Astrocyte of the spinal cord (primary cell): Measurements from ENCODE around the gene ARG2.

Experiments
- DNase-seq: peaks from one replicate; pipeline ENCODE4 v3.0.0; 2011; ENCODE audit warnings: low read depth, low spot score
- H3K4me3 ChIP-seq: 2 replicates; pipeline ENCODE4 v1.5.1; 2011; ENCODE audit warnings: low read depth, mild to moderate bottlenecking, low read length, moderate library complexity
- in situ Hi-C: cut with HindIII; loops from 2 replicates; pipeline ENCODE4 v1.10.0; 2017; ENCODE audit warnings: low sequenced_read_pairs
- TF ChIP-seq, protein P1 (sequence below): IDR thresholded peaks from 2 replicates; pipeline ENCODE4 v1.5.1; 2012; ENCODE audit warnings: low read depth, mild to moderate bottlenecking, low read length, inconsistent platforms

Gene ARG2

GRCh38 chr14:67619446-67620216, at the start of gene ARG2:
Gene ARG2, plus strand, starts transcription at chr14:67619920. Its CDS starts 58 bp downstream, at chr14:67619978.
- in situ Hi-C loops: no loop called here

DNA sequence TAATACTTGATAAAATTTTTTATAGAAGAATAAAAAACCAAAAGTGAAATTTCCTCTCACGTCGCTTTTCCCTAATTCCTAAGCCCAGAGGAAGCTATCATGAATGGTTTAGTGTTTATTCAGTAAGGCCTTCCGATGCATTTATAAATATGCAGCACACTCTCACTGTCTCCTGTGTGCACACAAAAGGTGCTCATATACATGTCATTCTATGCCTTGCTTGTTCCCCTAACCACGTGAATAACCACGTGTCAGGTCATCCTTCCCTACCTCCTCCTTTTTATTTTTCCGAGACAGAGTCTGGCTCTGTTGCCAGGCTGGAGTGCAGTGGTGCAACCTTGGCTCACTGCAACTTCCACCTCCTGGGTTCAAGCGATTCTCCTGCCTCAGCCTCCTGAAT, 49.3 kb upstream of the ARG2 start:
- H3K4me3 ChIP-seq: no peak overlapping the region
- in situ Hi-C loops: no loop called here
- TF ChIP-seq, protein P1, sequence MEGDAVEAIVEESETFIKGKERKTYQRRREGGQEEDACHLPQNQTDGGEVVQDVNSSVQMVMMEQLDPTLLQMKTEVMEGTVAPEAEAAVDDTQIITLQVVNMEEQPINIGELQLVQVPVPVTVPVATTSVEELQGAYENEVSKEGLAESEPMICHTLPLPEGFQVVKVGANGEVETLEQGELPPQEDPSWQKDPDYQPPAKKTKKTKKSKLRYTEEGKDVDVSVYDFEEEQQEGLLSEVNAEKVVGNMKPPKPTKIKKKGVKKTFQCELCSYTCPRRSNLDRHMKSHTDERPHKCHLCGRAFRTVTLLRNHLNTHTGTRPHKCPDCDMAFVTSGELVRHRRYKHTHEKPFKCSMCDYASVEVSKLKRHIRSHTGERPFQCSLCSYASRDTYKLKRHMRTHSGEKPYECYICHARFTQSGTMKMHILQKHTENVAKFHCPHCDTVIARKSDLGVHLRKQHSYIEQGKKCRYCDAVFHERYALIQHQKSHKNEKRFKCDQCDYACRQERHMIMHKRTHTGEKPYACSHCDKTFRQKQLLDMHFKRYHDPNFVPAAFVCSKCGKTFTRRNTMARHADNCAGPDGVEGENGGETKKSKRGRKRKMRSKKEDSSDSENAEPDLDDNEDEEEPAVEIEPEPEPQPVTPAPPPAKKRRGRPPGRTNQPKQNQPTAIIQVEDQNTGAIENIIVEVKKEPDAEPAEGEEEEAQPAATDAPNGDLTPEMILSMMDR: no peak
- DNase-seq: no peak

More at GRCh38 chr14:67619446-67620216, at the start of gene ARG2:
- TF ChIP-seq, protein P1: no peak
- peak; percentile 90 for DNase-seq
- peak within 1 kb of the TSS; percentile 72 for H3K4me3 ChIP-seq

- H3K4me3 ChIP-seq: no peak overlapping the region
- TF ChIP-seq, protein P1: peak; percentile 98
- peak; percentile 31 for DNase-seq
- in situ Hi-C loops: no loop called here
Observed at GRCh38 chr14:67571275-67571990, 48.3 kb upstream of the ARG2 start.

DNA sequence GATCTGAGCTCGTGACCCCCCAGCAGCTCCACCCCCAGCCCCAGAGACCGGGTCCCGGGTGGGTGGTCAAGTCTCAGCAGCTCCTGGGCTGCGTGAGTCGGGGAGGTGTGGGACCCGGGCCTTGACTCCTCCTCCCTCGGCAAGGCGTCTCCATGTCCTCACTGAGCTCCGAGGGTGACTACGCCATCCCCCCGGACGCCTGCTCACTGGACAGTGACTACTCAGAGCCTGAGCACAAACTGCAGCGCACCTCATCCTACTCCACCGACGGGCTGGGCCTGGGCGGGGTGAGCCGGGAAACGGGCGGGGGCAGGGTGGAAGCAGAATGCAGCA, 47.8 kb upstream of the ARG2 start:
- in situ Hi-C loops: no loop called here
- no peak overlapping the region for H3K4me3 ChIP-seq
- TF ChIP-seq, protein P1: no peak
- no peak for DNase-seq

DNA sequence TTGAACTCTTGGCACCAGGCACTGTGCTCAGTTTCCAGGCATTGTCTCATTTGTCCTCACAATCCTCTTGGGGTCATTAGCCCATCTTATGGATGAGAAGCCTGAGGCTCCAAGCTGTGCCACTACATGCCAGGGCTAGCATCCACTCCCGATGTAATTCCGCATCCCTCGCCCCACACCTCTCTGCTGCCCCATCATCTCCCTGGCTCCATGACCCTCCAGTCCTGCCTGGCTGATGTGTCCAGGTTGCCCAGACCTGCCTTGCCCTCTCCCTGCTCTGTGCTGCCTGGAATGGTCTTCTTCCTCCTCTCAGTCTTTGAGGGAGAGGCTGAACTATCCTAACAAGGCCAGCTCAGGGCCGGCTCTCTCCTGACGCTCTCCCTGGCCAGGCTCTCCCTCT, 47.1 kb upstream of the ARG2 start:
- no peak for DNase-seq
- in situ Hi-C loops: no loop called here
- no peak overlapping the region for H3K4me3 ChIP-seq
- TF ChIP-seq, protein P1: no peak

DNA sequence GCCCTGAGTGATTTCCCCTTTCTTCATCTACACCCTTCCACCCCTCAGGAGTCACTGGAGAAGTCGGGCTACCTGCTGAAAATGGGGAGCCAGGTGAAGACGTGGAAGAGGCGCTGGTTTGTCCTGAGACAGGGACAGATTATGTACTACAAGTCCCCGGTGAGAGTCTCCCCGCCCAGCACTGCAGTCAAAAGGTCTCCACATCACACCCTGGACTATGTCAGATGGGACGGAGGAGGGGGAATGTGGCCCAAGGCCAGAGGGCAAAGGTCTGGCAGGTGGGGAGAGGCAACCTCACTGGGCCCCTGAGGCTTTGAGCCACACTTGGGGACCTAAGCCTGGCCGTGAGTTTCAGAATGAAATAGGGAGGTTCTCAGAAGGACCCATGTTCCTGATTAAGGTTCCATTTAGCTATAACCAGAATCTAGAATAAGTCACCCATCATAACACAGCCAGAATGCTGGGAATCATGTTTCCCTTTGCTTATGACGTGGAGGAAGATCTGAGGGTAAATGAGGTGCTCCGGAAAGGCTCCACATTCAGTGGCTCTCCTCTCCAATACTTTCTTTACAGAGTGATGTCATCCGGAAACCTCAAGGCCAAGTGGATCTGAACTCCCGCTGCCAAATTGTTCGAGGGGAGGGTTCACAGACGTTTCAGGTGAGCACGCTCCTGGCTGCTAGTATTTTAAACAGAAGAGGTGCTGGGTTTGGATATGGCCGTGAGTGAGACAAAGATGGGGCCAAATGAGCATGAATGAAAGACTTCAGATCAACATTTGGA, 46.3 kb upstream of the ARG2 start:
- no peak for DNase-seq
- H3K4me3 ChIP-seq: no peak overlapping the region
- TF ChIP-seq, protein P1: no peak
- in situ Hi-C loops: no loop called here
